Vagina (tissue), 2 donors: ENCODE measurements around the gene TNN. TPM values are rescaled to one million over a fixed set of nuclear protein-coding genes. Genes with fewer than 3 reads are reported as not detected.

Source experiments
- DNase-seq, 2 donors: peaks; one replicate each; pipeline ENCODE4 v3.0.0-alpha.2; 2017; ENCODE audit errors: extremely low spot score in 2 of 2
- H3K27ac ChIP-seq: fragments of 200-600 bp; sonication (generic); one replicate; pipeline ENCODE4 v1.5.1; 2019
- H3K27me3 ChIP-seq: fragments of 200-600 bp; sonication (generic); one replicate; pipeline ENCODE4 v1.5.1; 2019
- H3K36me3 ChIP-seq, 2 donors: fragments of 200-600 bp; sonication (generic); one replicate each; pipeline ENCODE4 v1.5.1; 2017 to 2019
- H3K4me1 ChIP-seq: fragments of 200-600 bp; sonication (generic); one replicate; pipeline ENCODE4 v1.5.1; 2019
- H3K4me3 ChIP-seq, 2 donors: fragments of 200-600 bp; sonication (generic); 1 replicate in 1 of 2; 2 replicates in 1 of 2; pipeline ENCODE4 v1.5.1; 2016 to 2019
- H3K9me3 ChIP-seq: fragments of 200-600 bp; sonication (generic); one replicate; pipeline ENCODE4 v1.5.1; 2019
- POLR2A ChIP-seq, 2 donors: fragments of 450-650 bp; IDR thresholded peaks; one replicate each; pipeline ENCODE4 v1.6.1; 2017; ENCODE audit warnings: antibody characterized with exemption in 2 of 2, mild to moderate bottlenecking in 2 of 2, moderate library complexity in 2 of 2
- POLR2AphosphoS5 ChIP-seq, 2 donors: sonication (generic); formaldehyde crosslinking; IDR thresholded peaks; one replicate each; pipeline ENCODE4 v1.9.0; 2017; ENCODE audit warnings: antibody characterized with exemption in 2 of 2, mild to moderate bottlenecking in 2 of 2, low read depth in 1 of 2; ENCODE audit not compliant: insufficient read depth in 1 of 2
- intact Hi-C: fragments of 100-400 bp; cut with DNase I; formaldehyde crosslinking; loops from one replicate; pipeline ENCODE4 v1.15.1; 2023
- total RNA-seq: library from RNA; depleted of rRNA; stranded (reverse); fragments of >200 nt; gene quantifications from one replicate; pipeline ENCODE4 v1.2.3, GENCODE V29; 2016
- TF ChIP-seq, protein P1 (sequence below), 3 experiments: fragments of 450-650 bp in 2 of 3; fragments of 200-600 bp in 1 of 3; sonication (generic) in 1 of 3; IDR thresholded peaks; one replicate each; pipeline ENCODE4 v1.5.1; 2017 to 2019; ENCODE audit warnings: antibody characterized with exemption in 3 of 3, mild to moderate bottlenecking in 2 of 3, moderate library complexity in 2 of 3

The TNN gene
- total RNA-seq, 1 donor from 2014 or later: not detected

DNA sequence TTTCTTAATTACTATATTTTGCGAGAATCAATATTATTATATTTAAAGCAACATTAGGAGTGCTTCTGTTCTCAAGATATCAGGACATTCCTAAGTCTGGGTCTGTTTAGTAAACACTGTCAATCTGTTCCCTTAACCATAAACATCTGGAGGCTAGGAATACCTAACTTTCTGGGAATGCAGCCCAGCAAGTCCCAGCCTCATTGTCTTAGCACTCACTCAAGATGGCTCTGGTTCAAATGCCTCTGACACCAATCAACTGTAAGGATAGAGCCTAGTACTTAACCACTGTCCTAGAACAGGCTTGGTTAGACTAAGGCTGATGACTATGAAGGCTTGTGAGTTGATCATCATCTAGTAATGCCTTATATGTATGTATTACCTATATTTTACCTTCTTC is 61.5 kb downstream of the TNN start:
- no peak overlapping the region for H3K4me3 ChIP-seq
- H3K9me3 ChIP-seq: no peaks in the 10 kb centered on the region
- TF ChIP-seq POLR2AphosphoS5 (IDR thresholded peaks at IDR 0.05; ENCODE audit: insufficient read depth in 1 of 2, low read depth in 1 of 2): no peak
- TF ChIP-seq POLR2A (IDR thresholded peaks at IDR 0.05): no peak
- intact Hi-C loops: no loop called here
- H3K27me3 ChIP-seq: no peaks in the 10 kb centered on the region
- peak overlapping the region; percentile 33 for H3K27ac ChIP-seq
- DNase-seq: no peak
- peaks cover 44% of the 10 kb centered on the region for H3K4me1 ChIP-seq
- H3K36me3 ChIP-seq: no peaks in the 10 kb centered on the region

DNA sequence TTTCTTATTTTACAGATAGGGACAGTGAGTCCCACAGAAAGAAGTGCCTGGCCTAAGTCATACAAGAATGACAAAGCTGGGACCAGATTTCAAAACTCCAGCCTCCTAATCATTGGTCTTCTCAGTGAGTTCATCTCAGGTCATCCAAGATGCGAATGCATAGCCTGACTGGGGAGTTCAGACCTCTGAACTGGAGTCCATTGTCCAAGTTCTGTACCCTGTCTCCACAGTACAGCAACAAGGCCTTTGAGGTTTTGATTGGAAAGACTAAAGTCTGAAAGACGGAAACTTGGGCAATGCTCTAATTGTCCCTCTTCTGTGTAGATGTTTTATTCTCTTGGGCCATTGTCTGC is 62.0 kb downstream of the TNN start:
- Histone ChIP-seq H3K4me3 (no peak overlapping the region), H3K36me3 (no peaks in the 10 kb centered on the region), H3K9me3 (no peaks in the 10 kb centered on the region), H3K27me3 (no peaks in the 10 kb centered on the region), H3K27ac (peak overlapping the region; percentile 33), H3K4me1 (peaks cover 44% of the 10 kb centered on the region)
- intact Hi-C loops: no loop called here
- no peak for TF ChIP-seq POLR2AphosphoS5 (IDR thresholded peaks at IDR 0.05; ENCODE audit: insufficient read depth in 1 of 2, low read depth in 1 of 2)
- TF ChIP-seq POLR2A (IDR thresholded peaks at IDR 0.05): no peak
- TF ChIP-seq, protein P1, sequence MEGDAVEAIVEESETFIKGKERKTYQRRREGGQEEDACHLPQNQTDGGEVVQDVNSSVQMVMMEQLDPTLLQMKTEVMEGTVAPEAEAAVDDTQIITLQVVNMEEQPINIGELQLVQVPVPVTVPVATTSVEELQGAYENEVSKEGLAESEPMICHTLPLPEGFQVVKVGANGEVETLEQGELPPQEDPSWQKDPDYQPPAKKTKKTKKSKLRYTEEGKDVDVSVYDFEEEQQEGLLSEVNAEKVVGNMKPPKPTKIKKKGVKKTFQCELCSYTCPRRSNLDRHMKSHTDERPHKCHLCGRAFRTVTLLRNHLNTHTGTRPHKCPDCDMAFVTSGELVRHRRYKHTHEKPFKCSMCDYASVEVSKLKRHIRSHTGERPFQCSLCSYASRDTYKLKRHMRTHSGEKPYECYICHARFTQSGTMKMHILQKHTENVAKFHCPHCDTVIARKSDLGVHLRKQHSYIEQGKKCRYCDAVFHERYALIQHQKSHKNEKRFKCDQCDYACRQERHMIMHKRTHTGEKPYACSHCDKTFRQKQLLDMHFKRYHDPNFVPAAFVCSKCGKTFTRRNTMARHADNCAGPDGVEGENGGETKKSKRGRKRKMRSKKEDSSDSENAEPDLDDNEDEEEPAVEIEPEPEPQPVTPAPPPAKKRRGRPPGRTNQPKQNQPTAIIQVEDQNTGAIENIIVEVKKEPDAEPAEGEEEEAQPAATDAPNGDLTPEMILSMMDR (IDR thresholded peaks at IDR 0.05): no peak
- DNase-seq: no peak

- TF ChIP-seq POLR2AphosphoS5 (IDR thresholded peaks at IDR 0.05; ENCODE audit: insufficient read depth in 1 of 2, low read depth in 1 of 2): no peak
- Histone ChIP-seq H3K36me3 (no peaks in the 10 kb centered on the region), H3K9me3 (no peaks in the 10 kb centered on the region), H3K27me3 (no peaks in the 10 kb centered on the region), H3K4me3 (no peak overlapping the region), H3K27ac (peak overlapping the region; percentile 33), H3K4me1 (peaks cover 44% of the 10 kb centered on the region)
- no peak for DNase-seq
- intact Hi-C loops: no loop called here
These were observed 62.5 kb downstream of the TNN start for GRCh38 chr1:175129997-175130648.

- no peak for DNase-seq
- Histone ChIP-seq H3K4me3 (no peak overlapping the region), H3K27ac (no peak overlapping the region), H3K9me3 (no peaks in the 10 kb centered on the region), H3K36me3 (no peaks in the 10 kb centered on the region), H3K4me1 (peaks cover 44% of the 10 kb centered on the region), H3K27me3 (no peaks in the 10 kb centered on the region)
- TF ChIP-seq POLR2AphosphoS5 (IDR thresholded peaks at IDR 0.05; ENCODE audit: insufficient read depth in 1 of 2, low read depth in 1 of 2) (no peak), POLR2A (IDR thresholded peaks at IDR 0.05) (no peak)
- TF ChIP-seq, protein P1 (IDR thresholded peaks at IDR 0.05): no peak
- intact Hi-C loops: no loop called here
These were observed 63.0 kb downstream of the TNN start for GRCh38 chr1:175130649-175131045.

DNA sequence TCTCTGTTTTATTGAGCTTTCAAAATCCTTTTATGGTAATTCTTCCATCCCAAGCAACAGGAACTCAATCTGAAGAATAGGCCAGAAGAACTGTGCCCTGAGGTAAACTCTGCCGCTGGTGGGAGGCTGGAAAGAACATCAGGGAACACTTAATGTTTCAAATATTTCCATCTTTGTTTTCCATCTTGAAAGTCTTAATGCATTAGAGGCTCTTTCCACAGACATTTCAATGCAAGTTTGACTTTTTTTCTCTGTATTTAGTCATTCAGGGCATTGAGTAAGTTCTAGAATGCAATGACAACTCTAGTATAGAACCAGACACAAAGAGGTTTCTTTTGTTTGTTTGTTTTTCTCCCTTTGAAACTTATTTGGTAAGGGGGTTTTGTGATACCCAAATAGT is 63.5 kb downstream of the TNN start:
- Histone ChIP-seq H3K36me3 (no peaks in the 10 kb centered on the region), H3K27me3 (no peaks in the 10 kb centered on the region), H3K4me3 (no peak overlapping the region), H3K4me1 (peaks cover 44% of the 10 kb centered on the region), H3K27ac (peak overlapping the region; percentile 63), H3K9me3 (no peaks in the 10 kb centered on the region)
- TF ChIP-seq POLR2AphosphoS5 (IDR thresholded peaks at IDR 0.05; ENCODE audit: insufficient read depth in 1 of 2, low read depth in 1 of 2): no peak
- TF ChIP-seq, protein P1 (IDR thresholded peaks at IDR 0.05): no peak
- no peak for TF ChIP-seq POLR2A (IDR thresholded peaks at IDR 0.05)
- intact Hi-C loops: no loop called here
- DNase-seq: no peak

DNA sequence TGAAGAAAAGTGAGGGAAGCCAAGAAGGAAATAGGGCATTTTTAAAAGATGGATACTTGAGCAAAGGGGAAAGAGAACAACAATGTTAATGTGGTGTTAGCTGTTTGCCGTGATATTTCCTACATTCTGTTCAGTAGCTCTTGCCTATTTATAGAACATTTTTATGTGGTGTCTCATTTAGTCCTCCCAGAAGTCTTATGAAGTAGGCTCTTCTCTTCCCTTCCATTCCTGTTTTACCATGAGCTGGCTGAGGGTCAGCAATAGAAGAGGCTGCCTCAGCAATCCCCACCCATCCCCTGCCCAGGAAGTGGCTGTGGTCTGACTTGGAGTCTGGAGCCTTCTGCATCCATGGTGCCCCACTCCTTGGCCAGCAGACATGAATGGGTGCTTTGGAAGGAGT is 64.8 kb downstream of the TNN start:
- DNase-seq: peak in 1 of 2 donors; percentile 77
- peaks cover 44% of the 10 kb centered on the region for H3K4me1 ChIP-seq
- no peak overlapping the region for H3K4me3 ChIP-seq
- peak overlapping the region; percentile 63 for H3K27ac ChIP-seq
- H3K9me3 ChIP-seq: no peaks in the 10 kb centered on the region
- intact Hi-C loops: no loop called here
- H3K36me3 ChIP-seq: no peaks in the 10 kb centered on the region
- no peaks in the 10 kb centered on the region for H3K27me3 ChIP-seq
- TF ChIP-seq POLR2AphosphoS5 (IDR thresholded peaks at IDR 0.05; ENCODE audit: insufficient read depth in 1 of 2, low read depth in 1 of 2): no peak
- TF ChIP-seq POLR2A (IDR thresholded peaks at IDR 0.05): no peak
- TF ChIP-seq, protein P1 (IDR thresholded peaks at IDR 0.05): no peak
